OCI-LY7 (cell line): Measurements from ENCODE around the gene MTUS2.

Source experiments
- CTCF ChIP-seq: fragments of 200-600 bp; sonication (generic); conservative IDR thresholded peaks from 2 replicates; pipeline ENCODE4 v1.5.1; 2014; ENCODE audit warnings: mild to moderate bottlenecking, antibody characterized with exemption, low read length, moderate library complexity, mixed read lengths
- EZH2phosphoT487 ChIP-seq: fragments of 200-600 bp; sonication (generic); IDR thresholded peaks from 2 replicates; pipeline ENCODE4 v1.6.1; 2018; ENCODE audit warnings: low read depth, borderline replicate concordance, mild to moderate bottlenecking, mixed run types, antibody characterized with exemption, low read length, moderate library complexity, mixed read lengths

- TF ChIP-seq CTCF, result no peak
- TF ChIP-seq EZH2phosphoT487, result no peak
Observed at GRCh38 chr13:29493796-29494195, 673.7 kb downstream of the MTUS2 start.
